Muscle layer of colon (tissue), 2 donors: ENCODE results near the gene CXCL14.

ENCODE experiments used
- H3K27ac ChIP-seq: one replicate; pipeline ENCODE4 v1.7.0; 2013; ENCODE audit warnings: low read depth, mild to moderate bottlenecking, low read length, moderate library complexity
- H3K27me3 ChIP-seq, 2 donors: one replicate each; pipeline ENCODE4 v1.7.0; 2013; ENCODE audit warnings: low read length in 2 of 2, mild to moderate bottlenecking in 2 of 2; ENCODE audit not compliant: insufficient read depth in 2 of 2, control insufficient read depth in 1 of 2
- H3K36me3 ChIP-seq: one replicate; pipeline ENCODE4 v1.7.0; 2013; ENCODE audit warnings: mild to moderate bottlenecking, low read length; ENCODE audit not compliant: insufficient read depth
- H3K4me1 ChIP-seq: one replicate; pipeline ENCODE4 v1.7.0; 2013; ENCODE audit warnings: mild to moderate bottlenecking, low read length; ENCODE audit not compliant: insufficient read depth
- H3K4me3 ChIP-seq, 2 donors: one replicate each; pipeline ENCODE4 v1.7.0; 2013; ENCODE audit warnings: low read length in 2 of 2, low read depth in 1 of 2, mild to moderate bottlenecking in 1 of 2, moderate library complexity in 1 of 2
- H3K9ac ChIP-seq: one replicate; pipeline ENCODE4 v1.7.0; 2013; ENCODE audit warnings: low read length
- H3K9me3 ChIP-seq: one replicate; pipeline ENCODE4 v1.7.0; 2013; ENCODE audit warnings: mild to moderate bottlenecking, low read length
- donor health status: abdominal sarcoma.
- donor health status: Adenocarcinoma of cecum.

CXCL14 gene

GRCh38 chr5:135594416-135594960 is 15.7 kb upstream of the CXCL14 start:
- no peaks in the 10 kb centered on the region for H3K36me3 ChIP-seq
- H3K9ac ChIP-seq, result no peak overlapping the region
- no peaks in the 10 kb centered on the region for H3K27me3 ChIP-seq
- H3K9me3 ChIP-seq, result no peaks in the 10 kb centered on the region
- H3K4me1 ChIP-seq, result no peaks in the 10 kb centered on the region
- no peak overlapping the region for H3K4me3 ChIP-seq
- no peak overlapping the region for H3K27ac ChIP-seq

DNA sequence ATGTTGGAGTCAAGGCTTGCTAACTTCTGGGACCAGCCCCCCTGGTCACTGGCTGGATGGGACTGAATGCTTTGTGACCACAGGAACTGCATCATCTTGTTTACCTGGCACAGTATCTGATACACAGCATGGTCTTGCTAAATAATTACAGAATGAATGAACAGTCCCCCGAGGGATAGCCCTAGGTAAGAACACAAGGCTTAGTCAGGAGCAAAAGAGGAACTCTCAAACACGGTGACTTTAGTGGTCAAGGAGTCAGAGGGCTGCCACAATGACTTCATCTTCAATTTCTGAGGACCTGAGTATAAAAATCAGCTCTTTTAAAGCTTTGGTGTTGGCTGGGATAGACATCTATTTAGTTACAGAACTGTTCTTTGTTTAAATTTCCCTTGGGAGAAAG is 15.1 kb upstream of the CXCL14 start:
- no peak overlapping the region for H3K27ac ChIP-seq
- H3K9ac ChIP-seq, result no peak overlapping the region
- H3K4me1 ChIP-seq, result no peaks in the 10 kb centered on the region
- H3K27me3 ChIP-seq, result no peaks in the 10 kb centered on the region
- no peaks in the 10 kb centered on the region for H3K9me3 ChIP-seq
- H3K36me3 ChIP-seq, result no peaks in the 10 kb centered on the region
- H3K4me3 ChIP-seq, result no peak overlapping the region

- Histone ChIP-seq H3K27me3 (no peaks in the 10 kb centered on the region), H3K9ac (no peak overlapping the region), H3K4me1 (no peaks in the 10 kb centered on the region), H3K27ac (no peak overlapping the region), H3K9me3 (no peaks in the 10 kb centered on the region), H3K4me3 (no peak overlapping the region), H3K36me3 (no peaks in the 10 kb centered on the region)
Observed at GRCh38 chr5:135593141-135593540, 14.3 kb upstream of the CXCL14 start.

GRCh38 chr5:135592312-135593045 is 13.7 kb upstream of the CXCL14 start:
- Histone ChIP-seq H3K36me3 (no peaks in the 10 kb centered on the region), H3K9me3 (no peaks in the 10 kb centered on the region), H3K27ac (no peak overlapping the region), H3K4me3 (no peak overlapping the region), H3K27me3 (no peaks in the 10 kb centered on the region), H3K9ac (no peak overlapping the region), H3K4me1 (no peaks in the 10 kb centered on the region)

GRCh38 chr5:135591277-135591676 is 12.5 kb upstream of the CXCL14 start:
- Histone ChIP-seq H3K36me3 (no peaks in the 10 kb centered on the region), H3K27ac (no peak overlapping the region), H3K9ac (no peak overlapping the region), H3K9me3 (no peaks in the 10 kb centered on the region), H3K27me3 (no peaks in the 10 kb centered on the region), H3K4me1 (no peaks in the 10 kb centered on the region), H3K4me3 (no peak overlapping the region)

- no peaks in the 10 kb centered on the region for H3K9me3 ChIP-seq
- H3K9ac ChIP-seq, result no peak overlapping the region
- no peak overlapping the region for H3K27ac ChIP-seq
- H3K4me1 ChIP-seq, result no peaks in the 10 kb centered on the region
- no peaks in the 10 kb centered on the region for H3K27me3 ChIP-seq
- H3K4me3 ChIP-seq, result no peak overlapping the region
- no peaks in the 10 kb centered on the region for H3K36me3 ChIP-seq
Observed at GRCh38 chr5:135589152-135589551, 10.4 kb upstream of the CXCL14 start.

DNA sequence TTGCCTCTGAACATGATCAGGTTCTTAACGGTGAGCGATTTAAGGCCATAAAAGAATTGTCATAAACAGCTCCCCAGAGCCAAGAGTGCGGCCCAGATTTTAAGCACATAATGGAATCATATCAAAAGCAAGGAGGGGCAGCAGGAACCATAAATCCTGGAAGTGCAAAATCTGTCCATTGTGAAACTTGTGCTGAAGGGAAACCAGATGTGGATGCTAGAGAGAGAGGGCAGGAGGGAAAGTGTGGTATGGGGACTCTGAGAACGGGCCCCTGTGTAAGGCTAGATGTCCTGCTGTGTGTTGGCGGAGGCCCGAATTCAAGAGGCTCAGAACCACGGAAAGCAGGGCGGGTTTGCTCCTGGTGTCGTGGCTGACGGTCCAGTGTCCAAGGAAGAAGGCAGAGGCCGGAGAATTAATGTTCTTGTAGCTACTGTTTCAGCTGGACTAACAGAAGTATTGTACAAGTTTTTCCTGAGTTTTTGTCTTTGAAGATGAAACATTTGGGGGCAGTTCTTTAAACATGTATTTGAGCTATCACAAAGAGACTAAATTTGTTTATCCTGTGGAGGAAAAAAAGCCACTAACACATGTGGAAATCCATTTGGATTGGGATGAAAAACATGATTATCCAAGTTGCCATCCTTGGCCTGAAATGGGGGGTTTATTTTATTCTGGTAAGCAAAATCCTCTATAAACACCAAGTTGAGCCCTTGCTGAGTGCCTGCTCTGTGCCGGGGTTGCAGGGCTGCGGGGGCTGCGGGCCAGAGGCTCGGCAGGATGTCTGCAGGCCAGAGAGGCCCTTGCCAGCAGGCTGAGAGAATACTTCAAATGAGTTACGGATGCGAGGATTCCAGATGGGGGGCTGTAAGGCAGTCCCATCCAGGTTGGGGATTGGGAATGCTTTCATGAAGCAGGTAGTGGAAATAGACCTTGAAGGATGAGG is 9.2 kb upstream of the CXCL14 start:
- Histone ChIP-seq H3K4me1 (no peaks in the 10 kb centered on the region), H3K36me3 (no peaks in the 10 kb centered on the region), H3K9me3 (no peaks in the 10 kb centered on the region), H3K27me3 (no peaks in the 10 kb centered on the region), H3K4me3 (no peak overlapping the region), H3K9ac (no peak overlapping the region), H3K27ac (no peak overlapping the region)

DNA sequence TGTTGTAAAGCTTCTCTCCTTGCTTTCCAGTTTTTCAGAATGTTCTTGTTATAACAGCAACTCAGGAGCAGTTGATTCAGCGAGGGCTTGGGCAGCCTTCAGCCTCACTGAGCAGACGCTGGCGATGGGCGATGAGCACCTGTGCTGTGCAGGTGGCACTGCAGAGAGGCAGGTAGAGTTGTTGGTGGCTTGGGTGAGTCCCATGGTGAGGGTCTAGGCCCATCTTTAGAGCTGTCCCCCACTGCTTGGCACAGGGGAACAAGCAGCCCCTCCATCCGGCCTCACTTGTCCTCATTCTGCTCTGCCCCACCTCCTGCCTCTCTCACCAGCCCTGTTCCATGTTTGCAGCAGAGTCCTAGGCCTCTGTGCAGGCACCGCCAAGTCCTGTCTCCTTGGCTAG is 6.1 kb upstream of the CXCL14 start:
- no peaks in the 10 kb centered on the region for H3K9me3 ChIP-seq

GRCh38 chr5:135584276-135584675 is 5.5 kb upstream of the CXCL14 start:
- no peak overlapping the region for H3K4me3 ChIP-seq
- H3K4me1 ChIP-seq, result no peaks in the 10 kb centered on the region
- peaks cover 5 to 17% of the 10 kb centered on the region in 2 donors for H3K27me3 ChIP-seq

More for the DNA sequence above, 6.1 kb upstream of the CXCL14 start:
- H3K9ac ChIP-seq, result no peak overlapping the region
- H3K27me3 ChIP-seq, result peaks cover 0 to 13% of the 10 kb centered on the region in 2 donors
- no peak overlapping the region for H3K27ac ChIP-seq
- no peak overlapping the region for H3K4me3 ChIP-seq
- H3K36me3 ChIP-seq, result no peaks in the 10 kb centered on the region
- H3K4me1 ChIP-seq, result no peaks in the 10 kb centered on the region

DNA sequence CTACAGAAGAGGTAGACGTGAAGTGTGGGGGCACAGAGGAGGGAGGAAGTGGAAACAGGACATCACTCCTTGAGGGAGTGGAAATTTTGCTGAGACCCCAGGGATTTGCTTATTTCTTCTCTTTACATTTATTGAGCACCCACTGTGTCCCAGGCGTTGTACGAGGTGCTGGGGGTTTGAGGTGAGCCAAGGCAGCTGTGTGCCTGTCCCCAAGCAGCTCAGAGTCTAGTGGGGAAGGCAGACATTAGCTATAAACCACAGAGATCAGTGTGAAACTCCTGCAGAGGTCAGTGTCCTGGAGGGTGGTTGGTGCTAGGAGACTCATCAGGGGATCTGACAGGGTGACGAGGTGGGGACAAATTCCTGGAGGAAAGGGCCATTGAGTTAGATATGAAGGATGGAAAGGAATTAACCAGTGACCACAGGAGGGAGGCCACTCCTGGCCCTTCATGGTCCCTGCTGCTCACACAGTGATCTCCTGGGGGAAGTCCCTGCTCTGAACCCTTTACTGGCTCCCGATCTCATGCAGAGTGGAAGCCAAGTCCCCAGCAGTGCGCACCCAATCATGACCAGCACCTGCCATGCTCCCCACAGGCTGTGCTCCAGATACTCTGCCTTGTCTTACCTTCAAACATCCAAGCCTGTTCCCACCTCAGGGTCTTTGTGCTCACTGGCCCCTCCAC is 3.4 kb upstream of the CXCL14 start:
- Histone ChIP-seq H3K27ac (no peak overlapping the region), H3K36me3 (no peaks in the 10 kb centered on the region), H3K27me3 (peaks cover 6 to 34% of the 10 kb centered on the region in 2 donors), H3K4me3 (no peak overlapping the region), H3K9ac (no peak overlapping the region), H3K4me1 (no peaks in the 10 kb centered on the region), H3K9me3 (no peaks in the 10 kb centered on the region)

More at GRCh38 chr5:135584276-135584675, 5.5 kb upstream of the CXCL14 start:
- Histone ChIP-seq H3K9me3 (no peaks in the 10 kb centered on the region), H3K36me3 (no peaks in the 10 kb centered on the region), H3K9ac (no peak overlapping the region), H3K27ac (no peak overlapping the region)

DNA sequence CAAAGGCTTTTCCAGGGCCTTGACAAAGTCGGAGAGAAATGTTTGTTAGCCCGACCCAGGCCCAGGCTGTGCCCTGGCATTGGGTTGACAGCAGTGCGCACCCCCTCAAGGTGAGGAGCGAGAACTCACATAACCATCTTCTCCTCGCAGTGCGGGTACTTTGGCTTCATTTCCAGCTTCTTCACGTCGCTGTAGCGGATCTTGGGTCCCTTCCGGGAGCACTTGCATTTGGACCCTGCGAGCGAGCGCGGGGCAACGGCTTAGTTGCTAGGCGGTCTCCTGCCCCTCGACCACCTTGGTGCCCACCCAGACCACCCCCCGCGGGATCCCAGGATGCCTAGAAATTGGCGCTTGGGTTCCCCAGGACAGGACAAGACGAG is 496 bp downstream of the CXCL14 start:
- H3K27ac ChIP-seq, result no peak overlapping the region
- H3K4me1 ChIP-seq, result no peaks in the 10 kb centered on the region
- H3K36me3 ChIP-seq, result no peaks in the 10 kb centered on the region
- H3K9ac ChIP-seq, result no peak overlapping the region
- H3K9me3 ChIP-seq, result no peaks in the 10 kb centered on the region
- H3K27me3 ChIP-seq, result peaks cover 6 to 35% of the 10 kb centered on the region in 2 donors
- no peak overlapping the region for H3K4me3 ChIP-seq
